ENCODE results near the gene CDH23.

The CDH23 gene

GRCh38 chr10:71857934-71858890, 461.5 kb downstream of the CDH23 start:
- TF ChIP-seq EZH2phosphoT487 (IDR thresholded peaks at IDR 0.05; ENCODE audit: borderline replicate concordance), result no peak
- TF ChIP-seq, protein P1, sequence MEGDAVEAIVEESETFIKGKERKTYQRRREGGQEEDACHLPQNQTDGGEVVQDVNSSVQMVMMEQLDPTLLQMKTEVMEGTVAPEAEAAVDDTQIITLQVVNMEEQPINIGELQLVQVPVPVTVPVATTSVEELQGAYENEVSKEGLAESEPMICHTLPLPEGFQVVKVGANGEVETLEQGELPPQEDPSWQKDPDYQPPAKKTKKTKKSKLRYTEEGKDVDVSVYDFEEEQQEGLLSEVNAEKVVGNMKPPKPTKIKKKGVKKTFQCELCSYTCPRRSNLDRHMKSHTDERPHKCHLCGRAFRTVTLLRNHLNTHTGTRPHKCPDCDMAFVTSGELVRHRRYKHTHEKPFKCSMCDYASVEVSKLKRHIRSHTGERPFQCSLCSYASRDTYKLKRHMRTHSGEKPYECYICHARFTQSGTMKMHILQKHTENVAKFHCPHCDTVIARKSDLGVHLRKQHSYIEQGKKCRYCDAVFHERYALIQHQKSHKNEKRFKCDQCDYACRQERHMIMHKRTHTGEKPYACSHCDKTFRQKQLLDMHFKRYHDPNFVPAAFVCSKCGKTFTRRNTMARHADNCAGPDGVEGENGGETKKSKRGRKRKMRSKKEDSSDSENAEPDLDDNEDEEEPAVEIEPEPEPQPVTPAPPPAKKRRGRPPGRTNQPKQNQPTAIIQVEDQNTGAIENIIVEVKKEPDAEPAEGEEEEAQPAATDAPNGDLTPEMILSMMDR (conservative IDR thresholded peaks at IDR 0.05; ENCODE audit: low read length), result no peak
- H4K20me1 ChIP-seq (ENCODE audit: insufficient read depth, low read length, poor library complexity, severe bottlenecking), result no peaks in the 10 kb centered on the region
- no peak overlapping the region for H3K4me3 ChIP-seq (ENCODE audit: low read length, poor library complexity, severe bottlenecking)
- H3K4me1 ChIP-seq (ENCODE audit: insufficient read depth, low read length, poor library complexity, severe bottlenecking), result peaks cover 13% of the 10 kb centered on the region
- no peaks in the 10 kb centered on the region for H3K27me3 ChIP-seq (ENCODE audit: insufficient read depth, low read length, poor library complexity, severe bottlenecking)
- H3K9ac ChIP-seq (ENCODE audit: low read depth, low read length, poor library complexity, severe bottlenecking), result no peak overlapping the region
- H3K4me2 ChIP-seq (ENCODE audit: low read depth, low read length, poor library complexity, severe bottlenecking), result no peak overlapping the region
- no peaks in the 10 kb centered on the region for H3K36me3 ChIP-seq (ENCODE audit: insufficient read depth, low read length)
- no peaks in the 10 kb centered on the region for H3K9me2 ChIP-seq (replicated peaks; ENCODE audit: low read depth, low read length)
- no peak overlapping the region for H2AFZ ChIP-seq (ENCODE audit: low read length)
- no peaks in the 10 kb centered on the region for H3K79me2 ChIP-seq (ENCODE audit: insufficient read depth, low read length)
- no peaks in the 10 kb centered on the region for H3K9me3 ChIP-seq (ENCODE audit: insufficient read depth, low read depth, low read length)
- no peaks in the 10 kb centered on the region for H3F3A ChIP-seq (ENCODE audit: low read depth)

DNA sequence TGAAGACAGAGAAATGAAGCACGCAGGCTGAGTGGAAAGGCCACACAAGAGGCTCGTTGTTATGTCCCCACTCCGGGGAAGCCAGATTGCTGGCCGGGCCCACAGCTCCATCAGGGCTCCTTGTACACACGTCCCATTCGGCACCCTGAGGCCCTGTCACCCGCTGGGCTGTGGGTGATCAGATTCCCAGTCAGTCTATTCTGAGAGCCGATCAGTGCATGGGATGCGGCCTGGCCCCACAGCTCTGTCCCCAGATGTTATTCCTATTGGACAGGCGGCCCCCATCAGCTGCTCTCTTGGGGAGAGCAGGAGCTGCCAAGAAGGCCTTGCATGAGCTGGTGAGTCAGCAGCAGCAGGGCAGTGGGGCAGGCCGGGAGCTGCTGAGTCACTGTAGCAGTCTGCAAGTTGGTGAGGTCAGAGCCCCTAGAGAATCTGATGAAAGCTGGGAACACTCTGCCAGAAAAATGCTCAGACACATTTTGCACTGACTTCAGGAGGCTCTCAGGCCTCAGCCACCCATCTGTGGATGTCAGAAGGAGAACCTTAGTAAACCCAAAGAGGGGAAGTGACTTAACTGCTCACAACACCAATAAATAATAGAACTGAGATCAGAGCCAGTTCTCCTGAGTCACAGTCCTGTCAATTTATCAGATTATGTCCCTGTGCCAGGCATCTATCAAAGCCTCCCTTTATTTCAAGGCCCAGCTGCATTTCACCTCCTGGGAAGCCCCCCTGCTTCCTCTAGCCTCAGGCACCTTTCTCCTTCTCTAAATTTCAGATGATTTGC, 463.7 kb downstream of the CDH23 start:
- peaks cover 17% of the 10 kb centered on the region for H3K4me1 ChIP-seq (ENCODE audit: insufficient read depth, low read length, poor library complexity, severe bottlenecking)

GRCh38 chr10:71863203-71863602, 466.5 kb downstream of the CDH23 start:
- H3K9ac ChIP-seq (ENCODE audit: low read depth, low read length, poor library complexity, severe bottlenecking), result no peak overlapping the region
- no peak overlapping the region for H3K4me2 ChIP-seq (ENCODE audit: low read depth, low read length, poor library complexity, severe bottlenecking)

More for the DNA sequence above, 463.7 kb downstream of the CDH23 start:
- Histone ChIP-seq H3F3A (ENCODE audit: low read depth) (no peaks in the 10 kb centered on the region), H3K4me2 (ENCODE audit: low read depth, low read length, poor library complexity, severe bottlenecking) (peak overlapping the region; percentile 19), H4K20me1 (ENCODE audit: insufficient read depth, low read length, poor library complexity, severe bottlenecking) (no peaks in the 10 kb centered on the region), H2AFZ (ENCODE audit: low read length) (peak overlapping the region; percentile 21), H3K36me3 (ENCODE audit: insufficient read depth, low read length) (no peaks in the 10 kb centered on the region), H3K27me3 (ENCODE audit: insufficient read depth, low read length, poor library complexity, severe bottlenecking) (no peaks in the 10 kb centered on the region), H3K9me3 (ENCODE audit: insufficient read depth, low read depth, low read length) (no peaks in the 10 kb centered on the region), H3K9ac (ENCODE audit: low read depth, low read length, poor library complexity, severe bottlenecking) (peak overlapping the region; percentile 47), H3K4me3 (ENCODE audit: low read length, poor library complexity, severe bottlenecking) (no peak overlapping the region), H3K79me2 (ENCODE audit: insufficient read depth, low read length) (no peaks in the 10 kb centered on the region), H3K9me2 (replicated peaks; ENCODE audit: low read depth, low read length) (no peaks in the 10 kb centered on the region)
- TF ChIP-seq, protein P1 (conservative IDR thresholded peaks at IDR 0.05; ENCODE audit: low read length), result no peak
- no peak for TF ChIP-seq EZH2phosphoT487 (IDR thresholded peaks at IDR 0.05; ENCODE audit: borderline replicate concordance)

More at GRCh38 chr10:71863203-71863602, 466.5 kb downstream of the CDH23 start:
- H3K79me2 ChIP-seq (ENCODE audit: insufficient read depth, low read length), result no peaks in the 10 kb centered on the region
- peaks cover 24% of the 10 kb centered on the region for H3K4me1 ChIP-seq (ENCODE audit: insufficient read depth, low read length, poor library complexity, severe bottlenecking)
- H3F3A ChIP-seq (ENCODE audit: low read depth), result no peaks in the 10 kb centered on the region
- H3K9me2 ChIP-seq (replicated peaks; ENCODE audit: low read depth, low read length), result no peaks in the 10 kb centered on the region
- no peaks in the 10 kb centered on the region for H4K20me1 ChIP-seq (ENCODE audit: insufficient read depth, low read length, poor library complexity, severe bottlenecking)
- no peak overlapping the region for H2AFZ ChIP-seq (ENCODE audit: low read length)
- H3K36me3 ChIP-seq (ENCODE audit: insufficient read depth, low read length), result no peaks in the 10 kb centered on the region
- no peaks in the 10 kb centered on the region for H3K9me3 ChIP-seq (ENCODE audit: insufficient read depth, low read depth, low read length)
- TF ChIP-seq, protein P1 (conservative IDR thresholded peaks at IDR 0.05; ENCODE audit: low read length), result no peak
- TF ChIP-seq EZH2phosphoT487 (IDR thresholded peaks at IDR 0.05; ENCODE audit: borderline replicate concordance), result no peak
- H3K27me3 ChIP-seq (ENCODE audit: insufficient read depth, low read length, poor library complexity, severe bottlenecking), result no peaks in the 10 kb centered on the region
- no peak overlapping the region for H3K4me3 ChIP-seq (ENCODE audit: low read length, poor library complexity, severe bottlenecking)

Measured in Loucy (cell line).